Heart right ventricle (tissue), 16 donors: ENCODE data around the gene ZFPM1. TPM values are rescaled to one million over a fixed set of nuclear protein-coding genes. Genes with fewer than 3 reads are reported as not detected.

Experiments
- ATAC-seq, 8 donors: fragments of 200-7000 bp; cut with Tn5 transposase; one replicate each; pipeline ENCODE4 v1.9.1; 2020; ENCODE audit warnings: mild to moderate bottlenecking in 8 of 8, moderate library complexity in 8 of 8, moderate number of reproducible peaks in 1 of 8
- DNase-seq, 2 donors: peaks; one replicate each; pipeline ENCODE4 v3.0.0-alpha.2; 2020
- H3K27ac ChIP-seq, 10 donors: fragments of 200-600 bp; sonication (generic) in 2 of 10; one replicate each; pipeline versions ENCODE4 v1.5.0 to v1.8.0; 2020 to 2022; ENCODE audit warnings: mild to moderate bottlenecking in 3 of 10
- H3K27me3 ChIP-seq, 7 donors: fragments of 200-600 bp; one replicate each; pipeline ENCODE4 v1.8.0; 2021 to 2022; ENCODE audit warnings: mild to moderate bottlenecking in 2 of 7
- H3K36me3 ChIP-seq, 9 donors: fragments of 200-600 bp; sonication (generic) in 1 of 9; one replicate each; pipeline versions ENCODE4 v1.5.0 to v1.8.0; 2020 to 2022; ENCODE audit warnings: mild to moderate bottlenecking in 2 of 9
- H3K4me1 ChIP-seq, 9 donors: fragments of 200-600 bp; sonication (generic) in 1 of 9; one replicate each; pipeline versions ENCODE4 v1.5.0 to v1.8.0; 2020 to 2022; ENCODE audit warnings: mild to moderate bottlenecking in 4 of 9
- H3K4me3 ChIP-seq, 10 donors: fragments of 200-600 bp; sonication (generic) in 2 of 10; one replicate each; pipeline versions ENCODE4 v1.5.0 to v1.8.0; 2020 to 2022; ENCODE audit warnings: mild to moderate bottlenecking in 7 of 10, moderate library complexity in 2 of 10
- H3K9me3 ChIP-seq, 11 donors: fragments of 200-600 bp in 10 of 11; sonication (generic) in 2 of 11; one replicate each; pipeline versions ENCODE4 v1.5.0 to v1.8.0; 2013 to 2022; ENCODE audit warnings: mild to moderate bottlenecking in 2 of 11, control low read depth in 1 of 11, moderate library complexity in 1 of 11
- CTCF ChIP-seq, 9 donors: fragments of 200-600 bp; sonication (generic) in 2 of 9; IDR thresholded peaks; one replicate each; pipeline versions ENCODE4 v1.5.0 to v1.8.0; 2021 to 2022; ENCODE audit warnings: antibody characterized with exemption in 9 of 9, mild to moderate bottlenecking in 5 of 9, moderate library complexity in 1 of 9
- WGBS, 2 donors: extraction: QIAGEN DNeasy Blood & Tissue Kit; methylation state at CpG; one replicate each; pipeline ENCODE4 v1.1.7; 2013; ENCODE audit warnings: inconsistent platforms in 1 of 2; 5-methylcytosine and 5-hydroxymethylcytosine counted together
- intact Hi-C, 10 donors: fragments of 100-400 bp; cut with DNase I; formaldehyde crosslinking; loops; one replicate each; pipeline versions ENCODE4 v1.11.1 to v1.14.2; 2022
- polyA plus RNA-seq, 2 donors: library from polyadenylated mRNA; stranded (reverse); fragments of 200-250 nt; gene quantifications; one replicate each; pipeline ENCODE4 v1.2.3, GENCODE V29; 2013
- total RNA-seq, 10 donors: library from RNA; stranded (reverse); fragmentation: NEBNext Ultra II Directional in 3 of 10; extraction: Animal tissue kit (Norgen Biotek cat#: 25700) in 3 of 10; gene quantifications; one replicate each; pipeline versions ENCODE4 v1.2.1 to v1.2.4, GENCODE V29; 2021 to 2023
- donor health status: Arrhythmogenic right ventricular cardiomyopathy.
- donor health status: ischemic (EF 13 %, LVEDD 7.1; RV severe dilation, severe dysfunction).
- donor health status: healthy with polysubstance abuse.
- donor health status: DM: no; HTN: yes; CAD: no.
- donor health status: DM: no; HTN: no; CAD: no.
- donor health status: ischemic (EF 25% LVEDD 6.9; RV normal size, moderate dysfunction).
- donor health status: ischemic (EF 25% LVEDD 5.7; RV mildly dilated, moderate dysfunction).
- donor health status: healthy.
- donor health status: DM: yes; HTN: yes; CAD: no.
- donor health status: Ischemic cardiomyopathy.
- donor health status: ischemic (EF 35%, LVEDD 5.7; RV mildly dilated, moderate dysfunction).
- donor health status: nonischemic (EF 11% LVEDD 7.7; RV severe dilation, severe dysfunction).
- donor health status: DM: yes; HTN: yes; CAD: no.
- donor health status: PGD.
- donor health status: ischemic (EF 29% LVEDD 5.4; RV normal size, mild dysfunction).
- donor health status: nonischemic (EF 23%, LVEDD 6.1; RV moderate dilation, normal function).

The ZFPM1 gene
- total and polyA plus RNA-seq, 12 donors: 2.0 to 10.4 (median 4.4) TPM

DNA sequence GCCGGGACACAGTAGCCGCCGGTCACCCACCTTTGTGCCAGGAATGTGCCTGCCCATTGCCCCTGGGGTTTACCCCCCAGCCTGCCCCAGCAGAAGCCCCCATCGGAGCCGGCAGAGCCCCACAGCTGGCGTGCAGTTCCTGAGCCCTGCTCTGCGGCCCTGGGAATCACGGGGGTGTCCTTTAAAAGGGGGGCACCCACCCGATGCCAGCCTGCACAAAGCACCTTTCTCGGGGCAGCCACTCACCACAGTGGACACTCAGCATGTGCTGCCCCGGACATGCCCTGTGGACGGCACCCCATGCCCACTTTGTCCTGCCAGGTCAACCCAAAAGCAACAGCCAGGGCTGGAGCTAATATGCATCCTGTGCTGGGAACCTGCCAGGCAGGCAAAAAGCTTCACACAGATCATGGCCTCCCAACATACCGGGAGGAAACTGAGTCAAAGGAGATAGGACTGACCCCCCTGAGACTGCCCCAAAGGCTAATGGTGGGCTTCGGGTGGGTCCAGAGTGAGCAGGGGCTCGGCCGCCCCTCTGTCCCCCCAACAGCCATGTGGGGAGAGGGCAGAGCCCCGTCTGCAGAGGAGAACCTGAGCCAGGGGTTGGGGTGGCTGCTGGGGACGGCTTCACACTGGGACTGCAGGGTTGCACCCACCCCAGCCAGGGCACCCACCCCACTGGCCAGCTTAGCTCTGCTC is 71.3 kb downstream of the ZFPM1 start:
- no peaks in the 10 kb centered on the region for H3K9me3 ChIP-seq
- WGBS, 2 donors: 71% methylated on average over 18 of the region's 18 CpGs
- TF ChIP-seq CTCF (IDR thresholded peaks at IDR 0.05): no peak
- no peaks in the 10 kb centered on the region for H3K36me3 ChIP-seq
- DNase-seq (peak in 1 of 2 donors; percentile 12), ATAC-seq (no peak)
- no peak overlapping the region for H3K4me3 ChIP-seq
- H3K4me1 ChIP-seq: peaks cover 0 to 34% (median 24%) of the 10 kb centered on the region in 9 donors
- no peak overlapping the region for H3K27ac ChIP-seq
- intact Hi-C loops: no loop called here
- H3K27me3 ChIP-seq: peaks cover 0 to 7% (median 0%) of the 10 kb centered on the region in 7 donors

- intact Hi-C loops: no loop called here
- Histone ChIP-seq H3K27me3 (peaks cover 0 to 7% (median 0%) of the 10 kb centered on the region in 7 donors), H3K4me3 (no peak overlapping the region), H3K9me3 (no peaks in the 10 kb centered on the region), H3K36me3 (no peaks in the 10 kb centered on the region), H3K4me1 (peaks cover 0 to 34% (median 24%) of the 10 kb centered on the region in 9 donors), H3K27ac (no peak overlapping the region)
- TF ChIP-seq CTCF (IDR thresholded peaks at IDR 0.05): no peak
- DNase-seq (peak in 1 of 2 donors; percentile 8), ATAC-seq (no peak)
- WGBS, 2 donors: 61 to 63% methylated on average over 18 of the region's 18 CpGs
Observed at GRCh38 chr16:88524973-88525662, 72.0 kb downstream of the ZFPM1 start.

DNA sequence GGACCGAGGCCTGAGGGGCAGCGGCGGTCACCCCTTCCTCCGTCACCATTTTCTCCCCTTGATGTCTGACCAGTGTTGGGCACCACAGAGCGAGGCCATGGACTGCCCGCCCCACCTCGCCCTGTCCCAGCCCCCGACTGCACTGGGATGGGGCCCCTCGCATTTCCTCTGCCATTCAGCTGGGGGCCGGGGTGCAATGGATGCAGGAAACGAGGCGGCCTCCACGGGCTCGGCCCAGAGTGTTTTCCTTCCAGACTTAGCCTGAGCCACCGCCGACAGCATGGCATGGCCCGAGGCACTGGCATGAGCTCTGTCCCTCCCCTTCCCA is 72.5 kb downstream of the ZFPM1 start:
- no peaks in the 10 kb centered on the region for H3K36me3 ChIP-seq
- no peak overlapping the region for H3K4me3 ChIP-seq
- peaks cover 0 to 7% (median 0%) of the 10 kb centered on the region in 7 donors for H3K27me3 ChIP-seq
- 58 to 60% methylated on average over 17 of the region's 17 CpGs for WGBS, 2 donors
- DNase-seq (peak in 1 of 2 donors; percentile 18), ATAC-seq (no peak)
- H3K9me3 ChIP-seq: no peaks in the 10 kb centered on the region
- intact Hi-C loops: no loop called here
- H3K27ac ChIP-seq: no peak overlapping the region
- TF ChIP-seq CTCF (IDR thresholded peaks at IDR 0.05): no peak
- H3K4me1 ChIP-seq: peaks cover 0 to 34% (median 24%) of the 10 kb centered on the region in 9 donors

GRCh38 chr16:88526008-88526905 is 73.2 kb downstream of the ZFPM1 start:
- no peaks in the 10 kb centered on the region for H3K9me3 ChIP-seq
- intact Hi-C loops: loop anchor here in 6 of 10 donors (2.0 kb wide), 2 partner anchors 81 to 83 kb away; no protein-coding TSS in a partner anchor
- H3K4me3 ChIP-seq: no peak overlapping the region
- no peaks in the 10 kb centered on the region for H3K36me3 ChIP-seq
- peaks cover 0 to 7% (median 0%) of the 10 kb centered on the region in 7 donors for H3K27me3 ChIP-seq
- ATAC-seq (peak in 3 of 8 donors; percentile 1 to 23 (median 1)), DNase-seq (peak in 1 of 2 donors; percentile 10)
- WGBS, 2 donors: 67 to 74% methylated on average over 29 of the region's 29 CpGs
- H3K27ac ChIP-seq: no peak overlapping the region
- H3K4me1 ChIP-seq: peaks cover 0 to 34% (median 24%) of the 10 kb centered on the region in 9 donors
- no peak for TF ChIP-seq CTCF (IDR thresholded peaks at IDR 0.05)
